ENCODE measurements around the gene PPM1L.

- no peak for TF ChIP-seq POLR2A (IDR thresholded peaks at IDR 0.05; ENCODE audit: low read length)
- TF ChIP-seq GATA1 (IDR thresholded peaks at IDR 0.05; ENCODE audit: low read depth, low read length) = no peak
These were observed 72.8 kb downstream of the PPM1L start for GRCh38 chr3:160828880-160829279.

Data from erythroblast (primary cell).